ENCODE measurements around the gene RBM26. TPM values are rescaled to one million over a fixed set of nuclear protein-coding genes. Genes with fewer than 3 reads are reported as not detected.

Gene RBM26
- total and polyA plus RNA-seq, 2 experiments from 2014 or later, result 22.9 to 41.3 TPM

DNA sequence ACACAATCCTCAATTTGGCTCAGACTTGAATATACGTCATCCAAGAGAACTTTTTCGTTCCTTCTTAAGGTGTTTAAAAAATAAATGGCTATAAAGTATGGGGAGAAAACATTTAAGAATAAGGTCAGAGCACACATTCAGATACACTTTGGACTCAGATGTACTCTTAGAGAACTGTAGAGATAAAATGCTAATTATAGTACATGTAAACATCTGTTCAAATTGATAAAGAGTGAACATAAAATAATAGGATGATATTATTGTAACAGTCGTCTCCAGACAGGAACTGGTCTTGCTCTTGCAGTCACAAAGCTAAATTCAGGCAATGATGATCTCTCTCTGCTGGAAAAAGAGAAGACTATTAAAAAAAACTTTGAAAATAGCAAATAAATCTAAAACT lies 91.4 kb downstream of the RBM26 start:
- peaks cover 12% of the 10 kb centered on the region for H3K36me3 ChIP-seq
- no peaks in the 10 kb centered on the region for H3K9me3 ChIP-seq (ENCODE audit: low read depth)
- H3K4me3 ChIP-seq, result no peak overlapping the region
- H3K27ac ChIP-seq, result peak overlapping the region; percentile 63
- H3K4me1 ChIP-seq (ENCODE audit: low read depth), result peaks cover 8% of the 10 kb centered on the region
- no peaks in the 10 kb centered on the region for H3K27me3 ChIP-seq
- DNase-seq (ENCODE audit: low read depth in 1 of 2, low spot score in 1 of 2), result no peak
- TF ChIP-seq, protein P1, sequence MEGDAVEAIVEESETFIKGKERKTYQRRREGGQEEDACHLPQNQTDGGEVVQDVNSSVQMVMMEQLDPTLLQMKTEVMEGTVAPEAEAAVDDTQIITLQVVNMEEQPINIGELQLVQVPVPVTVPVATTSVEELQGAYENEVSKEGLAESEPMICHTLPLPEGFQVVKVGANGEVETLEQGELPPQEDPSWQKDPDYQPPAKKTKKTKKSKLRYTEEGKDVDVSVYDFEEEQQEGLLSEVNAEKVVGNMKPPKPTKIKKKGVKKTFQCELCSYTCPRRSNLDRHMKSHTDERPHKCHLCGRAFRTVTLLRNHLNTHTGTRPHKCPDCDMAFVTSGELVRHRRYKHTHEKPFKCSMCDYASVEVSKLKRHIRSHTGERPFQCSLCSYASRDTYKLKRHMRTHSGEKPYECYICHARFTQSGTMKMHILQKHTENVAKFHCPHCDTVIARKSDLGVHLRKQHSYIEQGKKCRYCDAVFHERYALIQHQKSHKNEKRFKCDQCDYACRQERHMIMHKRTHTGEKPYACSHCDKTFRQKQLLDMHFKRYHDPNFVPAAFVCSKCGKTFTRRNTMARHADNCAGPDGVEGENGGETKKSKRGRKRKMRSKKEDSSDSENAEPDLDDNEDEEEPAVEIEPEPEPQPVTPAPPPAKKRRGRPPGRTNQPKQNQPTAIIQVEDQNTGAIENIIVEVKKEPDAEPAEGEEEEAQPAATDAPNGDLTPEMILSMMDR (IDR thresholded peaks at IDR 0.05; ENCODE audit: low read depth, low read length), result no peak

DNA sequence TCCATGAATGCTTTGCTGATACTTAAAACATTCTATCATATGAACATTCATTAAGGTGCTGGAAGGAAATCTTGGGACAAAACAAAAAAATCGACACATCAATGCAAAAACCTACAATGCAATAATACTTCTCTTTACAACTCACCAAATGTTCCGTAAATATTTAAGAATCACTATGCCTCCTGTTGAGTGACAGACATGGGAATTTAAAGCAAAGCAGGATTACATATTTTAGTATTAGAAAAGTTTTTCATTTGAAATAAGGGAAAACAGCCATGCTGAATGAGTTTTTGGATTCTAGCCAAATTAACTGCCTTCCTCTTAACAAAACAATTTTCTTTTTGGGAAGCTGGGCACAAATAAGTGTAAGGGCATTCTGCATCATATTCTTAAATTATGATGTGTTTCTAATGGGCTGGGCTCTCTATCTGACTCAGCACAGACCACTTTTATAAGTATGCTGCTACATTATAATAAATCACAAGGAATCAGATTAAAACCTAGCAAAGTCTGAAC lies 93.7 kb downstream of the RBM26 start:
- Histone ChIP-seq H3K9me3 (ENCODE audit: low read depth) (no peaks in the 10 kb centered on the region), H3K27ac (peak overlapping the region; percentile 40), H3K4me3 (no peak overlapping the region), H3K27me3 (no peaks in the 10 kb centered on the region), H3K4me1 (ENCODE audit: low read depth) (peaks cover 8% of the 10 kb centered on the region), H3K36me3 (no peaks in the 10 kb centered on the region)
- peak in 1 of 2 donors; percentile 5 for DNase-seq (ENCODE audit: low read depth in 1 of 2, low spot score in 1 of 2)
- TF ChIP-seq, protein P1 (IDR thresholded peaks at IDR 0.05; ENCODE audit: low read depth, low read length), result no peak

DNA sequence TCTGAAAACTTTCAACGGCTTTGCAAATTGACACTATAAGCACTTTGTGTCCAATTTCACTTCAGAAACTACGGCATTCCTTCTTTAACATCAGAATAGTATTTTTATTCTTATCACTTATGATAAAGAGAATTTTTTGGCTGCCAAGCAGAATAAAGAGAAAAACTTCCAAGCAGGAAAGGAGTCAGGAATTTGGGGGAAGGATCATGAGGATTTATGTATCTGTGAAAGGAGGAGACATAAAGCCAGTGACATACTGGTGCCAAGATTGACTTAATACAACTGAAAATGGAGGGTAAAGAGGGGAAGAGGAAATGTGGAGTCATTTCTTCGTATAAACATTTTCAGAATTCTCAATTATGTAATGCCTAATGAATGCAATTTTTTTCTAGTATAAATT lies 94.7 kb downstream of the RBM26 start:
- H3K27ac ChIP-seq, result peak overlapping the region; percentile 46
- no peaks in the 10 kb centered on the region for H3K27me3 ChIP-seq
- DNase-seq (ENCODE audit: low read depth in 1 of 2, low spot score in 1 of 2), result peak in 1 of 2 donors; percentile 47
- peaks cover 8% of the 10 kb centered on the region for H3K4me1 ChIP-seq (ENCODE audit: low read depth)
- no peak overlapping the region for H3K4me3 ChIP-seq
- TF ChIP-seq, protein P1 (IDR thresholded peaks at IDR 0.05; ENCODE audit: low read depth, low read length), result no peak
- H3K36me3 ChIP-seq, result no peaks in the 10 kb centered on the region
- no peaks in the 10 kb centered on the region for H3K9me3 ChIP-seq (ENCODE audit: low read depth)

DNA sequence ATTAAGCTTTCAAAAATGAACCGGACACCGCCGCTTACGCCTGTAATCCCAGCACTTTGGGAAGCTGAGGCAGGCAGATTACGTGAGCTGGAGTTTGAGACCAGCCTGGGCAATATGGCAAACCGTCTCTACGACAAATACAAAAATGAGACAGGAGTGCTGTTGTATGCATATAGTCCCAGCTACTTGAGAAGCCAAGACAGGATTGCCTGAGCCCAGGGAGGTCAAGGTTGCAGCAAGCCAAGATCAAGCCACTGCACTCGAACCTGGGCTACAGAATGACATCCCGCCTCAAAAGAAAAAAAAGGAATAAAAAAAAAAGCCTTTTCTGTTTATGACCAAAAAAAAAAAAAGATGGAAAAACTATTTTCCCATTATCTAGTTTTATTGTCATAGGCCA lies 96.4 kb downstream of the RBM26 start:
- TF ChIP-seq, protein P1 (IDR thresholded peaks at IDR 0.05; ENCODE audit: low read depth, low read length), result no peak
- Histone ChIP-seq H3K9me3 (ENCODE audit: low read depth) (no peaks in the 10 kb centered on the region), H3K4me3 (no peak overlapping the region)

DNA sequence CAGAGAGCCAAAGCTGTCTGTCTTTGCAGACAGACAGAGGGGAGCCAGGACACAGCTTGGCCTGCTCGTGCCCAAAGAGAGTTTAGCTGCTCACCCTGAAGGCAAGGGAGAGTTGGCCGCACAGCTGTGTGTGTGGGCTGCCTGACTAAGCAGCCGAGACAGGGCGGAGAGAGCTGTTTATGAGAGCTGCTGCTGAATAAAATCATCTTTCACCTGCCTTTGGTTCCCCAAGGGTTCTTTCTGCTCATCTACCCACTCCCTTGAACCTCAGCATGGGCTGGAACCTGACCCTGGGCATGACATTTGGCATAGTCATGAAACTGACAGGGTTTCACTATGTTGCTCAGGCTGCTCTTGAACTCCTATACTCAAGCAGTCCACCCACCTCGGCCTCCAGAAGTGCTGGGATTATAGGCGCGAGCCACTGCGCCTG lies 98.2 kb downstream of the RBM26 start:
- H3K36me3 ChIP-seq, result no peaks in the 10 kb centered on the region
- TF ChIP-seq, protein P1 (IDR thresholded peaks at IDR 0.05; ENCODE audit: low read depth, low read length), result no peak
- DNase-seq (ENCODE audit: low read depth in 1 of 2, low spot score in 1 of 2), result peak in 1 of 2 donors; percentile 26
- no peak overlapping the region for H3K4me3 ChIP-seq
- H3K27ac ChIP-seq, result no peak overlapping the region
- H3K27me3 ChIP-seq, result no peaks in the 10 kb centered on the region
- no peaks in the 10 kb centered on the region for H3K9me3 ChIP-seq (ENCODE audit: low read depth)
- H3K4me1 ChIP-seq (ENCODE audit: low read depth), result no peaks in the 10 kb centered on the region

More for the DNA sequence above, 96.4 kb downstream of the RBM26 start:
- no peaks in the 10 kb centered on the region for H3K36me3 ChIP-seq
- H3K27ac ChIP-seq, result no peak overlapping the region
- DNase-seq (ENCODE audit: low read depth in 1 of 2, low spot score in 1 of 2), result no peak
- peaks cover 3% of the 10 kb centered on the region for H3K4me1 ChIP-seq (ENCODE audit: low read depth)
- no peaks in the 10 kb centered on the region for H3K27me3 ChIP-seq

Data from cardiac muscle cell (in vitro differentiated cells and primary cell).